Activated T-helper 2 cell treated with anti-CD3 and anti-CD28 coated beads, Interferon-gamma antibody, Interleukin-2, Interleukin-4, amounts not matched to agents 10 μg/mL and 5 μg/mL and 100 μg/mL, durations not matched to agents 14 hours and 24 hours and 36 hours (primary cell): Measurements from ENCODE around the gene THRB. TPM values are rescaled to one million over a fixed set of nuclear protein-coding genes. Genes with fewer than 3 reads are reported as not detected.

Source experiments
- DNase-seq: peaks from one replicate; pipeline ENCODE4 v3.0.0; 2021; ENCODE audit warnings: low spot score
- H3K27ac Mint-ChIP-seq: one replicate; pipeline ENCODE4 v1.8.0; 2021; ENCODE audit warnings: mixed read lengths
- H3K27me3 Mint-ChIP-seq: one replicate; pipeline ENCODE4 v1.8.0; 2021; ENCODE audit warnings: low read depth, mixed read lengths
- H3K36me3 Mint-ChIP-seq: one replicate; pipeline ENCODE4 v1.8.0; 2021; ENCODE audit warnings: low read depth, mixed read lengths
- H3K4me1 Mint-ChIP-seq: one replicate; pipeline ENCODE4 v1.8.0; 2021; ENCODE audit warnings: low read depth, mixed read lengths
- H3K4me3 Mint-ChIP-seq: one replicate; pipeline ENCODE4 v1.8.0; 2021; ENCODE audit warnings: low read depth, mild to moderate bottlenecking, moderate library complexity, mixed read lengths
- H3K9me3 Mint-ChIP-seq: one replicate; pipeline ENCODE4 v1.8.0; 2021; ENCODE audit warnings: mixed read lengths
- intact Hi-C: fragments of 100-400 bp; cut with micrococcal nuclease; formaldehyde crosslinking; loops from one replicate; pipeline ENCODE4 v1.15.1; 2023
- total RNA-seq: library from RNA; stranded (reverse); gene quantifications from 2 replicates; pipeline ENCODE4 v1.2.3, GENCODE V29; 2022

Gene THRB
- total RNA-seq, 1 donor from 2014 or later: not detected

DNA sequence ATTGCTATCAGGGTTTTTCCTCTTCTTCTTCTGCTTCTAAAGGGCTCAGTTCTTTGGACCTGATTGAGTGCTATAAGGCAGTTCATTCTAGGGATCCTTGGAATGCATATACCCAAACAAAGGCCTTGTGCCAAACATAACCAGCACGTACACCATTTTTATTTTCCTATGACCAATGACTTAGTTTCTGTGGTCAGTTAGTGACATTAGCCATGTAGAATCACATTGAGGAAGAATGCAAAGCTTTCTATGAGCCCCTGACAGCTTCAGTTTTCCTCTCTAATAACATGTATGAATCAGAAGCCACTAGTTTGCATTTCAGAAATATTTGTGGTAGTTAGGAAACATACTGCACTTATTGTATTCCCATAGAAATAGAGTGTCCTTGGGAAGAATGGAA lies 240.0 kb downstream of the THRB start:
- DNase-seq: no peak
- Mint-ChIP-seq H3K4me3 (no peak overlapping the region), H3K9me3 (no peaks in the 10 kb centered on the region), H3K27me3 (peaks cover 2% of the 10 kb centered on the region), H3K4me1 (no peaks in the 10 kb centered on the region), H3K36me3 (no peaks in the 10 kb centered on the region), H3K27ac (no peak overlapping the region)
- intact Hi-C loops: no loop called here

DNA sequence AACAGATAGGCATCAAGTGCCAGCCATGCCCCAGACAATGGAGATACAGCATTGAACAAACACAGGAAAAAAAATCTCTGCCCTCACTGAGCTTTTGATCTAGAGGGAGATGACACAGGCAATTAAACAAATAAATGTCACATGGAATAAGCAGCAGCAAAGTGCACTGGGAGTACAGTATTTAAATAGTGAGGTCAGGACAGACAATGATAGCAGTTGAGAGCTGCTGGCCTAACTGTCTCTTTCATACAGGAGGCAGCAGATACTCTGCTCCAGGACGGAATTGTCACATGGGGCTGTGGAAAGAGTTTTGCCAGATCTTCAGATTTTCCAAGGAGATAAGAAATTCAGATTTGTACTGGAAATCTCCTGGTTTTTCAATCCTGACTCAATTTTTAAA lies 241.3 kb downstream of the THRB start:
- no peak for DNase-seq
- Mint-ChIP-seq H3K36me3 (no peaks in the 10 kb centered on the region), H3K27me3 (peaks cover 5% of the 10 kb centered on the region), H3K27ac (no peak overlapping the region), H3K4me1 (no peaks in the 10 kb centered on the region), H3K4me3 (no peak overlapping the region), H3K9me3 (no peaks in the 10 kb centered on the region)
- intact Hi-C loops: no loop called here

DNA sequence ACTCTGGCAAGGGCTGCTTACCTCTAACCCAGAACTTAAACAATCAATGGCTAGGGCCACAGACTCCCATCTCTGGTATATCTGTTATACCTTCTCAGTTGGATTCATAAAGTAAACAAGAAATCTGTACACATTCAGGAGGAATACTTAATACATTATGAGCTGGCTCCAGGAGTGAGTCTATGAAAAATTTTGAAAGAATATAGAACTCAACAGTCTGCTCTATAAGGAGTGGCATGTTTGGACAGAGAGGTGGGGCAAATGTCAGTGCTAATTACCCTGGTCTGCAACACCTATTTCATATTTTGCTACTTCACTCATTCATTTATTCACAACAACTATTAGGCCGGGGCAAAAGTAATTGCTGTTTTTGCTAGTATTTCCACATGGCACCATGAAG lies 245.1 kb downstream of the THRB start:
- no peaks in the 10 kb centered on the region for H3K4me1 Mint-ChIP-seq
- DNase-seq: no peak
- intact Hi-C loops: no loop called here
- H3K4me3 Mint-ChIP-seq: no peak overlapping the region
- H3K36me3 Mint-ChIP-seq: no peaks in the 10 kb centered on the region
- no peaks in the 10 kb centered on the region for H3K9me3 Mint-ChIP-seq
- H3K27me3 Mint-ChIP-seq: peaks cover 5% of the 10 kb centered on the region
- no peak overlapping the region for H3K27ac Mint-ChIP-seq

DNA sequence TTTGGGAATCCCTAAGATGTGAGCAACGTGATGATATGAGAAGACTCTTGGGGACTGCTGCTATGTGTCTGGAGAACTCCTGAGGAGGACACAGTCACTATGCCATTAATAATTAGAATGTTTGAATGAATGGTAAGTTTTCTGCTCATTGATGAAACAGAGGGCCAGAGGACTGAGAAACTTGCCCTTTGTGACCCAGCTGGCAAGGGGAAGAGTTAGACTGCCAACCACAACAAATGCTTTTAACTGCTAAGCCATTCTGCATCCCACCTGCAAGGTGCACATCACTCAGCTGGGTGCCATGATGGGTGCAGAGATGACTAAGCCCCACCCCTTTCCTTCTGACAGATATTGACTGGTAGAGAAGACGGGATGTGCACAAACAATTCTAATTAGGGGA lies 249.6 kb downstream of the THRB start:
- H3K27ac Mint-ChIP-seq: no peak overlapping the region
- no peak overlapping the region for H3K4me3 Mint-ChIP-seq
- no peaks in the 10 kb centered on the region for H3K4me1 Mint-ChIP-seq
- intact Hi-C loops: no loop called here
- H3K27me3 Mint-ChIP-seq: peaks cover 2% of the 10 kb centered on the region
- H3K36me3 Mint-ChIP-seq: no peaks in the 10 kb centered on the region
- H3K9me3 Mint-ChIP-seq: no peaks in the 10 kb centered on the region
- DNase-seq: no peak

DNA sequence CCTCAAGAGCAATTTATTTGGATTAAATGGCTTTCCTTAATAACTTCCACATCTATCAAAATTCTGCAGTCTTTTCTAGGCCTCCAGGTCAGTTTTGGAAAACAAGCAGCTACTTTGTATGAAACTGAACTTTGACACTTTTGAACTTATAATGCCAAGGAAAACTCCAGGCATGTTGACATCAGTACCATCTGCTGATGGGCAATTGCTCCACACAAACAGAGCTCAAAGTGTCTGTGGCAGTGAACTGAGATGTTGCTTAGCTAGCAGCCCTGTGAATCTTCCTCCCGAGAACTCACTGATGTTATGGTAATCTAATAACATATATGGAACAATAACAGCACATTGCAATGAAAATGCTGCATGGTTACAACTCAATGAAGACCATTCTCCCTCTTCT lies 250.2 kb downstream of the THRB start:
- no peaks in the 10 kb centered on the region for H3K9me3 Mint-ChIP-seq
- no peak overlapping the region for H3K27ac Mint-ChIP-seq
- intact Hi-C loops: no loop called here
- no peaks in the 10 kb centered on the region for H3K36me3 Mint-ChIP-seq
- no peak overlapping the region for H3K4me3 Mint-ChIP-seq
- DNase-seq: no peak
- no peaks in the 10 kb centered on the region for H3K4me1 Mint-ChIP-seq
- peaks cover 2% of the 10 kb centered on the region for H3K27me3 Mint-ChIP-seq

DNA sequence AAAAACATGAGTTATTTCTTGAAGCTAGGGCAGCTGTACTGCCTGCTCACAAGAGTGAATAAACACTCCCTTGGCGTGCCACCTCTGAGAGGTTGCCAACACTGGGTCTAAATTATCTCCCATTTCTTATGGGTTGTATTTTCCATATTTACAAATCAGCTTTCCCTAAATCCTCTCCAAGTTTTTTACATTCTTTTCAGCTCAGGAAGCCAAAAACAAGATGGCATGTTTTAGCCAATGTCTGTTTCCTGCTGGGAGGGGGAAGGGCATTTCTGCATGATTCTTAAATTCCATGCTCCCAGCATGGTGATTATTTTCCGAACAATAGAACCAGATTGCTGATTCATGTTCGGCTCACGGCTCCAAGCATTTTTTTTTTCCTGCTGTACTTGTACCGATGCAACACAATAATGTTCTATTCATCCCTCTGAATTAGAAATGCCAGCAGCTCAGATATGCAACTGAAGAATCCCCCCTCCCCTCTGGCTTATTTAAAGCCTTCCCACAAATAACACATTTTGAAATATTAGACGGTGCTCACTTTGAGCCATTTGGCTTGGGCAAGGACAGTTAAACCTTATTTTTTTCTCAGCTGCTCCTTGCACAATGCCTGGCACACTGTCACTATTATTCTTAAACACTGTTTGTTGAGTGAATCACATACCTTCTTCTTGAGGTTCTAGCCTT lies 252.5 kb downstream of the THRB start:
- H3K27me3 Mint-ChIP-seq: no peaks in the 10 kb centered on the region
- H3K9me3 Mint-ChIP-seq: no peaks in the 10 kb centered on the region
- no peak overlapping the region for H3K27ac Mint-ChIP-seq
- intact Hi-C loops: no loop called here
- no peaks in the 10 kb centered on the region for H3K36me3 Mint-ChIP-seq
- no peaks in the 10 kb centered on the region for H3K4me1 Mint-ChIP-seq
- DNase-seq: no peak
- H3K4me3 Mint-ChIP-seq: no peak overlapping the region

DNA sequence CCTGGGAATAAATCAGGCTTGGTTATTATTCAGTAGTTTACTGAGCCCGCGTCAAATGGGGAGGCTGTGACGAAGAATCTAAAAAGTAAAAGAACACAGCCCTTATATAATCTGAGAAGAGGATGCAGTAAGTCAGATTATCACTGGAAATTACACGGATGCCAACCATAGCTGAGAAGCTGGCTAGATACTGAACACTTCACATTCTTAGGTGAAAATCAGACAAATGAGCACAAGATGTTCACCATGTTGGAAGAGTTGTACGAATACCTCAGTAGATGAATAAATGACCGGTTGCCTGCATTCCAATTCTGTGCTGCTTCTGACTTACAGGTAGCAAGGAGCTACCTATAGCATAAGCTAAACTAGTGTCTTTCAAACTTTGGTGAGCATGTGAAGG lies 254.3 kb downstream of the THRB start:
- intact Hi-C loops: no loop called here
- Mint-ChIP-seq H3K27me3 (peaks cover under 1% of the 10 kb centered on the region), H3K9me3 (no peaks in the 10 kb centered on the region), H3K27ac (no peak overlapping the region), H3K36me3 (no peaks in the 10 kb centered on the region), H3K4me3 (no peak overlapping the region), H3K4me1 (no peaks in the 10 kb centered on the region)
- no peak for DNase-seq

DNA sequence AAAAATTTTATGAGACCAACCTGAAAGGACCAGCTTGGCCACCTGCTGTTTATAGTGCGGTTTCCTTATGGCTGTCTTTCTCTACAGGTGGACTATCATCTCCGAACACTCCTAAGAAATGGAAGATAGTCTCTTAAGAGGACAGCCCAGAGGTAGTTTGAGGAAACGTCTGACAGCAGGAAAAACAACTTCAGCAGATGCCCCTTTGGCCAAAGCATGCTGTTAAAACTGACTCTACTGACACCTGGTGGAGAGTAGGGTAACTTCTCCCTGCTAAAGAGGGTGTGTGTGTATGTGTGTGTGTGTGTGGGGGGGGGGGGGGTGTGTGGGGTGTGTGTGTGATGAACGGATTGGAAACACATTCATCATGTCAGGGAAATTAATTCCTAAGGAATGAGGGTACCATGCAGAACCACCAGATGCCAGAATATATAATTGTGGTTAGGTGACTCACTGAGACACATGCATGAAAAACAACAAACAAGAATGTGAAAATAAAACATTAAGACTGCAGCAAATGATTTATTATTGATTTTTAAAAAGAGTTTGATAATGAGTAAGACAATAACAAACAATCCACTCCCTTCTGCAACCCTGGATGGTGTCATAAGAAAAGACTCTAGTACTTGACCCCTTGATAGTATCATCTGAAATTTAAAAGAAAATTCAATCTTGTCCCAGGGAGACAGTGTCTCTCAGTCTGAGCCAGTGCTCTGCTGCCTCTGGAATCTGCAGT lies 256.5 kb downstream of the THRB start:
- DNase-seq: no peak
- Mint-ChIP-seq H3K4me3 (no peak overlapping the region), H3K9me3 (no peaks in the 10 kb centered on the region), H3K4me1 (no peaks in the 10 kb centered on the region), H3K27me3 (peaks cover 2% of the 10 kb centered on the region), H3K36me3 (no peaks in the 10 kb centered on the region), H3K27ac (no peak overlapping the region)
- intact Hi-C loops: loop anchor here (1.0 to 5.0 kb wide), 2 partner anchors 239 to 351 kb away; no protein-coding TSS in a partner anchor

DNA sequence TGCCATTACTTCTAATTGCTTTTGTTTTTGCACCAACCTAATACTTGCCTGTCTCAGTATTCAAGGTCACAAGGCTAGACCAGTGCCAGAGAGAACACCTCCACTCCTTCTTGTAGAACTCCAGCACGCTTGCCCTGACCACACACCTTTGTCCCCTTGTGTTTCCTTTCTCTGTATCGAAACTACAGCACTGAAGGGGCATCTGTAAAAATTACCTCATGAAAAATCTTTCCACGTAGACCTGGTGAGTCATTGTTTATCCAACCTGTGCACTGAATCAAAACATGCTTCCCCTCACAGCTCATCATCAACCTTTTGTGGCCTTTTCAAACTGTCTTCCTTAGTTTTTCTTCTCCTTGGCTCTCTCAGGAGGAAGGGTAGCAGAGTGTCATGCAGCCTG lies 259.5 kb downstream of the THRB start:
- Mint-ChIP-seq H3K27ac (no peak overlapping the region), H3K9me3 (no peaks in the 10 kb centered on the region), H3K4me1 (no peaks in the 10 kb centered on the region), H3K4me3 (no peak overlapping the region), H3K36me3 (no peaks in the 10 kb centered on the region), H3K27me3 (peaks cover 2% of the 10 kb centered on the region)
- intact Hi-C loops: loop anchor here (5.0 kb wide), 1 partner anchor 348 kb away; no protein-coding TSS in a partner anchor
- DNase-seq: no peak

DNA sequence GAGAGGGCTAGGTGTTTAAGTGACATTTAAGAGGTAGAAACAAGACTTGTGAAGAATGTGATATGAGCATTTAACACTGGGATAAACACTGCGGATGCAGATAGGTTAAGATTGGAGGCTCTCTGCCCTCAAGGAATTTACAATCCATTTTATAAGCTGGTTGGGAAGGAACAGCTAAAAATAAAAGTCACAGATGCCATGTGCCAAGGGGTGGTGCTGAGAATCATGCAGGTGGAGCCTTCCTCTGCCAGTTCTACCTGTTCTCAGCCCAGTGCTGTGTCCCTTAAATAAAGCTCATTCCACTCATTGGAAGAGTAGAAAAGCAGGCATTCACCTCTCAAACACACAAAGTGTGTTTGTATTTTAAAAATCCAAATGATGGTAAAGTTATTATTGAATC lies 261.9 kb downstream of the THRB start:
- H3K4me1 Mint-ChIP-seq: no peaks in the 10 kb centered on the region
- no peak for DNase-seq
- intact Hi-C loops: no loop called here
- no peak overlapping the region for H3K4me3 Mint-ChIP-seq
- no peak overlapping the region for H3K27ac Mint-ChIP-seq
- no peaks in the 10 kb centered on the region for H3K36me3 Mint-ChIP-seq
- no peaks in the 10 kb centered on the region for H3K9me3 Mint-ChIP-seq
- peaks cover 2% of the 10 kb centered on the region for H3K27me3 Mint-ChIP-seq

DNA sequence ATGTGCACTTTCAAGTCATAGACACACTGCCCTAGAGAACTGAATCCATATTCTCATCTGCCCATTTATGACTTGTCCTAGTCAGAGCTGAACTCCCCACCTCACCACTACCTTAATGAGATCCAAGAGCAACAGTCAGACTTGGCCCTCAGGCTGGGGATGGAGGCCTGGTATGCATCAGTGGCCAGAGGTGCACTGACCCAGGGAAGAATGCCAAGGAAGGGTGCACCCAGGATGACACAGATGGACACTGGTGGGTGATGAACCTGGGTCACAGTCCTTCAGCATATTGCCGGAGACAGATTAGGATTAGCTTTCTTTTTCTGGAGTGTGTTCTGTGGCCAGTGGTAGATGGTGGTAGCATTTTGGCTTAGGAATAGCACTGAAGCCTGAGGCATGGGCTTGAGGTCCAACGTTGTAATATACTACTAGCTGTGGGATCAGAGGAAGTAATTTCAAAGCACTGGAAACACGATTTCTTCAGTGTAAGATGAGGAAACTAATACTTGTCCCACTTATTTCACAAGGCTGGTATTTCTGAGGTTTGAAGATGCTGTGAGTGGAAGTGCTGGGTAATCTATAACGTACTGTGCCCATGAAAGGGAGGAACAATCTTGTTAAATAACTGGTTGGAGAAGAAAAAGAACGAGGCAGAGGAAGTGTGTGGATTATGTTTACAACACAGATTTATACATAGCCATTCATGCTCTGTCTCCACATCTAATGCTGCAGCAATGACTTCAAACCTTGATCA lies 265.0 kb downstream of the THRB start:
- no peaks in the 10 kb centered on the region for H3K4me1 Mint-ChIP-seq
- H3K27ac Mint-ChIP-seq: no peak overlapping the region
- H3K27me3 Mint-ChIP-seq: no peaks in the 10 kb centered on the region
- no peak for DNase-seq
- no peaks in the 10 kb centered on the region for H3K36me3 Mint-ChIP-seq
- H3K9me3 Mint-ChIP-seq: no peaks in the 10 kb centered on the region
- H3K4me3 Mint-ChIP-seq: no peak overlapping the region
- intact Hi-C loops: no loop called here

DNA sequence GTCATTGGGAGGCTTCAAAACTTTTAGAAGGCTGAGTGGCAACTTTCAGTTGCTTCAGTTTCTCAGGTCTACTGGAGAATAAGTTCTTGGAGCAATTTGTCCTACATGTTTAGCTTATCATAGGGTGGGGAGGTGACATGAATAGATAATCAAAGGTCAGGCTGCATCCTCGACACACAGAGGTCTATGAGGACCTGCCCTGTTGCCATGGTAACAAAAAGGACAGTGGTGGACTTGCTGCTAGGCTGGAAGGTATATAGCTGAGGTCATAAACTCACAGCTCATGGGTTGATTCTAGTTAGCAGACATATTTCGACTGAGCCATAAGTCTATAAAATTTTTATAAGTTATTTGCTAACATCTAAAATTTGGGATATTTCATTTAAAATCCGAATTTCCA lies 267.0 kb downstream of the THRB start:
- Mint-ChIP-seq H3K4me3 (no peak overlapping the region), H3K27me3 (no peaks in the 10 kb centered on the region), H3K27ac (no peak overlapping the region), H3K9me3 (no peaks in the 10 kb centered on the region), H3K36me3 (no peaks in the 10 kb centered on the region), H3K4me1 (no peaks in the 10 kb centered on the region)
- DNase-seq: no peak
- intact Hi-C loops: no loop called here

DNA sequence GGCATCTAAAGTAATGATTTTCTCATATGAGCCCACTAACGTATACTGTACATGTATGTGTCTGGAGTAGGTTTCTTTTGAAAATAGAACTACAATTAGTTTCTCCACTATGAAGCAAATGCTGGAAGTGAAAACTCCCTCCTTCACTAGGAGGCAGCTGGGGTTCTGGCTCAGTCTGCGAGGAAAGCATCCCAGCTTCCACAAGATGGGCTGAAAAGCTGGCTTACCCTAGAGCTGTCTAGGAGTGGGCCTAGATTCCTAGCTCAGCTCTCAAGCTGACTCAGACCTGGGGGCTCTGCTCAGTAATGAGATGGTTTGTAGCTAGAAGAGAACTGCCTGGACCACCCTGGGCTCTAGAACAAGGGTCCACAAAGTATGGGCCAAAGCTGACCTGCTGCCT lies 268.3 kb downstream of the THRB start:
- H3K36me3 Mint-ChIP-seq: no peaks in the 10 kb centered on the region
- H3K4me1 Mint-ChIP-seq: no peaks in the 10 kb centered on the region
- H3K27ac Mint-ChIP-seq: no peak overlapping the region
- no peak for DNase-seq
- H3K27me3 Mint-ChIP-seq: no peaks in the 10 kb centered on the region
- intact Hi-C loops: no loop called here
- H3K9me3 Mint-ChIP-seq: no peaks in the 10 kb centered on the region
- H3K4me3 Mint-ChIP-seq: no peak overlapping the region
